NCI-H2196 (cell line): ENCODE measurements around the gene ENOX1.
"Not testable (repeated sequence)": the region's sequence is repeated elsewhere in the genome, so short reads cannot be mapped to it uniquely, and the experiment has no call there.

ENCODE experiments used
- DNase-seq: peaks from one replicate; lab custom pipeline; 2025; ENCODE audit not compliant: unreplicated experiment; lab: John Stamatoyannopoulos, UW

The ENOX1 gene

DNA sequence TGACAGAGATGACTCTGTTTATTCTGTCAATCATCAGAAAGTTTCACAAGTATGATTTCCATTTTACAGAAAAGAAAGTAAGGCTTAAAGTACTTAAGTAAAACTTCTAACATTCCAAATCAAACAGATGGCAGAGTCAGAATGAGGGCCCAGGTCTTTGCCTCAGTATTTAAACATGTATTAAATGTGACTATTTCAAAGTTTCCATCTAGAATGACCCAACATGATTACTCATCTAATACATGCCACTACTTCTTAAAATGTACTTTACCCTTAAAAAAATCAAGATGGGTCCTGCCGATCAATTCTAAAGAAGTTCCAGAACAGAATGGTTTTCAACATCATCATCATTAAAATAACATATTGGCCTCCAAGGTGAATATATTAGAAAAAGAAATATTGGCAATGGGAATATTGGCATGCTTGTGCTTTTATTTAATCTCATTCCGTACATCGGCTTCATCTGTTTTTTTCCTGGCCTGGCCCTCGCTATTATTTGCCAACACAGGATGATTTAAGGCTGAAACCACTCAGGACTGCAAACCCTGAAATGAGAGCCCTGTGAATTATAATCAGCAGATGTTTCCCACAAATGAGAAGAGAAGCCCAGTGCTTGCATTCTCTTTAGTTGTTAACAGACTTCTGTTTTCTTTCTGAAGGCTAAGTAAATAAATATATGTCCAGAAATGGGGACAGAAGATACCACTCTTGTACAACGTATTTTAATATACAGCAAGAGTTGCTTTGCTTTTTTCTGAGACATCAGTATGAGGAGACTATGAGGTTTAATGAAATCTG is 423.4 kb downstream of the ENOX1 start:
- no peak for DNase-seq

- no peak for DNase-seq
Observed at GRCh38 chr13:43362556-43362955, 424.2 kb downstream of the ENOX1 start.

DNA sequence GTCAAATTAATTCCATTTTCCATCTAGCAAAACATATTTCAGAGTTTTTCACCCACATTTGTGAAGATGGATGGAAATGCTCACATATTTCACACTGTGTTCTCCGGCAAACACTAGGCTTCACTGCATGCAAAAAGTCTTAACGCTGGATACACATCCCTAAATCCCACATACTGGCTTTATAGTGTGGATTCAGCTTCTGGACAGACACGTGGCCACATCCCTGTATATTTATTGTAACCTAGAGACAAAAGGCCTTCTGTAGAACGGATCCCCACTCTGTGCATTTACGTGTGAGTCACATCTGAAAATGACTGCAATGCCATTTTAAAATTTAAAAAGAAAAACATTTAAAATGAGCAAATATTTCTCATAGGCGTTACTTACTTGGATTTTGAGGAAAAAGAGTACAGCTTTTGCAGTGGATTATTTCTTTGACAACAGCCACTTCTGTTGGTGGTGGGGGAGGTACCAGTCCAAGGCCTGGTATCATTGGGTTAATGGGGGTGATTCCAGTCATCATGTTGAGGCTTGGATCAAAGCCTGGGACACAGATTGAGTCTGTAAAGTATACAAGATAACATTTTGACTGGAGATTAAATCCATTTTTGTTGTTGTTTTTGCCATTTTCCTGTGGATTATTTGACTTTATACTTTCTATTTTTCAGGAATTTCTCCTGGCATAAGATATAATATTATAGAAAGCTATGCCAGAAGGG is 425.7 kb downstream of the ENOX1 start:
- DNase-seq = no peak

GRCh38 chr13:43360171-43360570 is 426.6 kb downstream of the ENOX1 start:
- DNase-seq = no peak

DNA sequence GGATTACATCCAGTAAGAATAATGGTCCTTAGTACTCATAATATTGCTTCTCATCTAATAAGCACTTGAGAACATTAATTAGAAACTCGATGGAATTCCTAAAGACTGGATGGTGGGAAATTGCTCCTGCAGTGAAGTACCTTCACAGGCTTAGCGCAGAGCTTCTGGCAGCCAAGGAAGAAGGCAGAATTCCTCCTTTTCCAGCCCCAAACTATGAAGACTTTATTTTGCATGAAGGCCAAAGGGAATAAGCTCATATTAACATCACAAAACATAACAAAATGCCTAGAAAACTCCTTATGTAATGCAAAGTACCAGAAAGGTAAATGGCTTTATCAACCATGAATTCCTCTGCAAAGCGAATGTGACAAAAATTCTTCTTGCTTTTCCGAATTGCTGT is 427.2 kb downstream of the ENOX1 start:
- no peak for DNase-seq

DNA sequence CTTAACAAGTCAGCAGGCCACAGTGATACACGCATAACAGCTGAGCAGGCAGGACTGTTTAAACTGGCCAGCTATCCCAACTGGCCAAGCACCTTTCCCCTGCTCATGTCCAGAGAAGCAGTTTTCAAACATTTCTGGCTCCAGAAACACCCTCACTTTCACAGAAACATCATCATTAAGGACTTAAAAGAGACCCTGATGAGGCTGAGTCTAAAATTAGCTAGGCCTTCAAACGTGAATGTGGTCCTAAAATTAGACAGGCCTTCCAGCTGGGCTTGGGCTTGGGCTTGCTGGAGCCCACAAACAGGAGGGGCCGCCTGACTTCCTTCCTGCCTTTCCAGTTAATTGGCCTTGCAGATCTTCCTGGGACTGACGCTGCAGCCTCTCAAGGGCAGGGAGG is 429.2 kb downstream of the ENOX1 start:
- no peak for DNase-seq

DNA sequence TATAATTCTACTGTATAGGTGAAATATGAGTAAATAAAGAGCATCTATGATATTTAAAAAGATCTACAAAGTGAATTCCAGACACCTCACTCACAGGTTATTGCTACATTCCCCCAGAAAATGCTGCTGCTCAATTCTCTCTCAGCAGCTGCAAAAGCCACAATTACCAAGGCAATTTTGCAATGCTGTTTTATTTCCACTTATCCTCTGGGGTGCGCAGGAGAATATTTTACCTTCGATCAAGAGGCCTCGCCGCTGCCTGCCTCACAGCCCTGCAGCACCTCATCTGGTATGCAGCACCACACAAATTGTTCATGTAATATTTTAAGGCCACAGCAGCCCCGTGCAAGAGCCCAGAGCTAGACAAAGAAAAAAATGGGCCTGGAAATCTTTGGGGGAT is 430.2 kb downstream of the ENOX1 start:
- DNase-seq = no peak

DNA sequence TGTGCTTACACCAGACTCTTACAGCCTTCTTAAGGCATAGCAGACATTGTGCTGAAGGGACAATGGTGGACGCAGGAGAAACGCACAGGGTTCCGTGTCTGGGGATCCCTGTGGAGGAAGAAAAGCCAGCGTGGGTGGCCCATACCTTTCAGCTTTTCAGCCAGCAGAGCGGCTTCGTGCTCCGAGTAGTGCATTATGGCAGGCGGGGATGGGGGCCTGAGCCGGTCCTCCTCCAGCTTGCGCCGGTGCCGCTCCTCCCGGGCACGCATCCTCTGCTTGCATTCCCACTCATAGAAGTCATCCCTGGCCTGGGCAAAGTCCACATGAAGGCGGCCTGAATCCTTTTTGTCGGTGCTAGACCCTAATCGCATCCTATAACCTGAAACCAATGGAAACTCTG is 431.0 kb downstream of the ENOX1 start:
- no peak for DNase-seq

DNA sequence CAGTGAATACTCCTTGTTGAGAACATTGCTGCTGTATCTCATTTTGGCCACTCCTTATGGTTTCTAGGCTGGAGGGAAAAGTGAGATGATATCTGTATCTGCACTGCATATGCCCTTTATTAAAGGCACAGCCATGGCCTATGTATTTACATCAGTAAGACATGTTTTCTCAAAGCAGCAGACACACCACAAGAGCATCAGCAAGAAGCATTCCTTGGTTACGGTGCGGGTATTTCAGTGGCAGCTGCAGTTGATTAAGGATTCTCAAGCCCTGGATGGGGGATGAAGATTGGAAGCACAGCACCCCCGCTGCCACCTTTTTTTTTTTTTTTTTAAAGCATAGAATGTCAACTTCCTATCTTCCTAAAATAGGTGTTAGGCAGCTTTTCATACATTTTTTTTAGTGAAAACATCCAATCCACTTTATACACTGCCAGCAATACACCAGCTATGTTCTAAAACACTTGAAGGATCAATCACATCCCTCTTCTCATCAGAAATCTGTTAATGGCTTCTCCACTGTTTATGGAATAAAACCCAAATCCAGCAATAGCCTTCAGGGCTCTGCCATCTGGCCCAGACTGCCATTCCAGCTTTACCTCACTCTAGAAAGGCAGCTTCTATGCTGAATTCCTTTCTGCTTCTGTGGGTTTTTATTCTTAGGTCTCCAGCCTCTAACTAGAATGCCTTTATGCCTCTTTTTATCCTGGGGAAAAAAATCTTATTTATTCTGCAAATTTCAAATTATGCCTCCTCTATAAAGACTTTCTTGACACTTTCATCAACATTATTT is 432.4 kb downstream of the ENOX1 start:
- no peak for DNase-seq

GRCh38 chr13:43353631-43354030 is 433.1 kb downstream of the ENOX1 start:
- no peak for DNase-seq

- not testable (repeated sequence) for DNase-seq
Observed at GRCh38 chr13:43351612-43352011, 435.2 kb downstream of the ENOX1 start.

DNA sequence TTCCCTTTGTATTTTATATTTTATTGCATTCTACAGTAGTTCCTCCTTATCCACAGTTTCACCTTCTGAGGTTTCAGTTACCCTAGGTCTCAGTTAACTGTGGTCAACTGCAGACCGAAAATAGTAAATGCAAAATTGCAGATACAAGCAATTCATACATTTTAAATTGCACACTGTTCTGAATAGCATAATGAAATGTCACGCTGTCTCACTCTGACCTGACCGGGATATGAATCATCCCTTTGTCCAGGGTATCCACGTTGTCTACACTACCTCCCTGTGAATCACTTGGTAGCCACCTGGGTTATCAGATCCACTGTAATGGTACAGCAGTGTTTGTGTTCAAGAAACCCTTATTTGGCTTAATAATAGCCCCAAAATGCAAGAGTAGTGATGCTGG is 438.4 kb downstream of the ENOX1 start:
- DNase-seq = no peak

DNA sequence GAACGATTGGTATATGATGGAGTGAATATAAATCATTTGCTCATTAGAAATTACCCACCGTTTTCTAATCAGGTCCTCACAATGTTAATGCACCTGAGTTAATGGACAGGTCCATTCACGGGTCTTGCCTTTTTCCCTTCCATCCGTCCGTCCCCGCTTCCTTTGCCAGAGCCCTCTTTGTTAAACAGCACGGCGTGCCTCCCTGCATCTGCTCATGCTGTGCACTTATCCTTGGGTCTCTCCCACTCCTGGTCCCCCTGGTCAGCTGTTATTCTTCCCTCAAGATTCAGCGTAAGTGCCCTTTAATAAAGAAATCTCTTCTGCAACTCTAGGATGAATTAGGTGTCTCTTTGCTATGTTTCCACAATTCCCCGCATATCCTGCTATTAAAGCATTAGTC is 438.9 kb downstream of the ENOX1 start:
- DNase-seq = no peak

DNA sequence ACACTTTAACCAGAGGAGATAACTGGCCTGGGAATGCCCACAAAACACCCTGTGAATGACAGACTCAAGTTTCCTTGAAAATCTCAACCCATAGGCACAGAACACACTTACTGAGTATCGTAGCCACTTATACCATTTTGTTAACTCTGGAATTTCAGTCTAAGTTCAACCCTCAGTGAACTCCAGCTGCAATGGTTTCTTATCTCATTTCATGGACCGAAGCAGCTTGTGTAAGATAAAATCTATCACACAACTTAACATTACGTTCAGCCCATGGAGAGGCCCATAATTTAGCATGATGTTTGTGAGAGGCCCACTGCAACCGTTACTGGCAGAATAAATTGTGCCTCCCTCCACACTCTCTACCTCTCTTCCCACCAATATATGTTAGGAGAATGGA is 440.3 kb downstream of the ENOX1 start:
- no peak for DNase-seq

DNA sequence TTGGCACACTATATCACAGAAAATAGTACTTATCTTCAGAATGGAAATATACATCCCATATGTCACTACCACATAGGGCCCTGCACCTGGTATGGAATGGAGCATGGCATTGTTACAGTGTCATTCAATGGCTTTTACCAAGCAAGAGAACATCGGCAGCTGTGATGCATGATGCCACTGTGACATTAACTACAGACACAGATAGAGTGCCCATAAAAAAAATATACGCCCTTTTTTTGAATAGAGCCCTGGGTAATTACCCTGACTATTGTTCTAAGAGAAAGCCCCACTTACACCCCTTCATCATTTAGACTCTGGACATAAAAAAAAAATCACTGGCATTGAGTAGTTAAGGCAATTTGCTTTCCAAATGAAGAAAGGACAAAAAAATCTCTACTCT is 443.1 kb downstream of the ENOX1 start:
- no peak for DNase-seq

DNA sequence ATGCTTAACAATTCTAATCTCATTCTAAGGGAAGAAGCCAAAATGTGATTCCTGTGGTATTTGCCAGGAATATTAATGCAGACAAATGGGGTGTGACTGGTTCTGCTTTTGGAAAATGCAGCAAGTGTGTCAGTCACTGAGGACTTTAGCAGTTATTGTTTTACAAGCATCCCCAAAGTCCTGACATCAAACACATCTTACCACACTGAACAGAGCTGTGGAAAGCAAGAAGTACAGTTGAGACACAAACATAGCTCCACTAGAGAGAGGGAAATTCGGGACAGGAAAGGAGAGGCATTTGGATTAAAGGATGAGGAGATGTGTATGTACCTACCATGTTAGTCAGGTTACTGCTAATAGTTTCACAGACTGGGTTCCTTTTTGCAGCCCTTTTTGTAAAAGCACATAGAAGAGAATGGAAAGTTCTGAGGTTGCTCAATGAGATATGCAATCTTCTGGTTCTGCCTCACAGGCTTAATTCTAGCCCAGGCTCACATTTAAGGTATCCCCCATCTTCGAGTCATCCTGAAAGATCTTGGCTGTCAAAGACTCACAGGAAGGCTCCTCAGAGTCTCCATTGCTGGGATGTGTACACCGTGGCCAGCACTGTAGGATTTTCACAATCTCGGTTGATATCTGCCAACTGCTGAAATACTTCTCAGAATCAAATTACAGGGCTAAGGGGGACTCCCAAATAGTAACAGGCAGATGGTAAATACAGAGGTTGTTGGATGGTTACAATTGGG is 446.8 kb downstream of the ENOX1 start:
- no peak for DNase-seq

DNA sequence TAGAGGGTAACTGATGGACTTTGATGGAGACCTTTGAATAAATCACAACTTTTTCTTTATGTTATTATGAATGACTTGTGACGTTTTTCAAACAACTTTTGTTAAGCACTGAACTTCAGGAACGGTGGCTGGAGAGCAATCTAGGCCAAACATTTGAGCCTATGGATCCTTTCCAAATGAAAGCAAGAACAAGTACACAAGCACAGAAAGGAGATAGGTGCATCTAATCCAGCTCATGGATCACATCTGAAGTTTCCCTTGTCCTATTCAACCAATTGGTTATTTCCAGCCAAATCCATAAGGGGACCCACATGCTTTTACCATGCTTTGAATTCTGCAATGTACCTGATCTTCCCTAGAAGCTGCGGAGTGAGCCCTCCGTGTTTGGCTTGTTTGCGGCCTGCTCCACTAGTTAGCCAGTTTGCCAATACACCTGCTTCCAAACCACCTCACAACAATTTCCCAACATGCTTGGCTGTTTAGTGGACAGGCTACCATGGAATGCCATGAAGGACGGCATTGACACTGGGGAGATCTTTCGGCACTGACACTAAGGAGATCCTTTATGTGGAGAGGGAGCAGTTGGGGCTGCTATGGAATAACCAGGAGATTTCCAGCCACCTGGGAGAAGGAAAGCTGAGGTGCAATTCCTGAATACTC is 447.5 kb downstream of the ENOX1 start:
- no peak for DNase-seq

DNA sequence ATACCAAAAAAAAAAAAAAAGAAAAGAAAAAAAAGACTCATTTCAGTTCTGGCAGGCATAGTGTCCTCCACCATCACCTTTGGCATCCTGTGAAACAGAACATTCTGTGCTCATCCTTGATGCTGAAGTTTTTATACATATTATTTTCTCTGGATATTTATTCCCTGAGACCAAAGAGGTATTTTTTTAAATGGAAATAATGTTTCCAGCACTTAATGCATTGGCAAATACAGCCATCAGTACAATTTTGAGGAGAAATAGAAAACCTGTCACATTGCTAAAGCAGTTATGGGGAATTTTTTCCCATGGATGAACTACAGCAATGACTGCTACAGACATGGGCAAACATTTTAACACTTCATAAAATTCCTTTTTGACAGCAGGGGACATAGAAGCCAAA is 451.0 kb downstream of the ENOX1 start:
- no peak for DNase-seq

GRCh38 chr13:43333176-43333575 is 453.6 kb downstream of the ENOX1 start:
- DNase-seq = no peak

DNA sequence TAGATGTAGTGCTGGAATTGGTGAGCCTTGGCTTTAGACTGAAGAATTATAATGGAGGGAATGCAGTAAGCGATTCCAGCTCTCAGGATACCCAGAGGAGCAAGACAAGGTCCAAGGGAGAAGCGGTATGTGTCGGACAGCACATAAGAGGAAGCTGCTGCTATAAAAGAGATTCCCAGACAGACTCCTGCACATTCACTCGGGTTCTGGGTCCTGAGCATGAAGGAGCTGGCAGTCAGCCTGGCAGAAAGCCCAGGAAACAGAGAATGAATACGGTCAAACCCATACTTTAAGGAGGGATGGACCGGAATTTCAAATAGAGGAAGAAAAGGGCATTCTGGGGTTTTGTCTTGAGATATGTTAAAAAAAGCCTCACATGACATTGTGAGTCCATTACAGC is 455.1 kb downstream of the ENOX1 start:
- DNase-seq = no peak

- DNase-seq = no peak
Observed at GRCh38 chr13:43329702-43330101, 457.1 kb downstream of the ENOX1 start.
